Esophagus squamous epithelium (tissue), 4 donors: ENCODE measurements around the gene CCT5.

Experiments
- CTCF ChIP-seq, 6 experiments: fragments of 450-650 bp in 4 of 6; fragments of 200-600 bp in 2 of 6; sonication (generic) in 2 of 6; IDR thresholded peaks; one replicate each; pipeline ENCODE4 v1.5.1; 2016 to 2019; ENCODE audit warnings: antibody characterized with exemption in 6 of 6, mild to moderate bottlenecking in 4 of 6, moderate library complexity in 4 of 6
- POLR2A ChIP-seq, 4 donors: fragments of 450-650 bp; IDR thresholded peaks; one replicate each; pipeline ENCODE4 v1.6.1; 2017; ENCODE audit warnings: antibody characterized with exemption in 4 of 4, mild to moderate bottlenecking in 4 of 4, moderate library complexity in 3 of 4

- TF ChIP-seq CTCF (IDR thresholded peaks at IDR 0.05) (no peak), POLR2A (IDR thresholded peaks at IDR 0.05) (no peak)
Observed at GRCh38 chr5:10220248-10220647, 29.8 kb upstream of the CCT5 start.
